ENCODE measurements around the gene RFX4.

DNA sequence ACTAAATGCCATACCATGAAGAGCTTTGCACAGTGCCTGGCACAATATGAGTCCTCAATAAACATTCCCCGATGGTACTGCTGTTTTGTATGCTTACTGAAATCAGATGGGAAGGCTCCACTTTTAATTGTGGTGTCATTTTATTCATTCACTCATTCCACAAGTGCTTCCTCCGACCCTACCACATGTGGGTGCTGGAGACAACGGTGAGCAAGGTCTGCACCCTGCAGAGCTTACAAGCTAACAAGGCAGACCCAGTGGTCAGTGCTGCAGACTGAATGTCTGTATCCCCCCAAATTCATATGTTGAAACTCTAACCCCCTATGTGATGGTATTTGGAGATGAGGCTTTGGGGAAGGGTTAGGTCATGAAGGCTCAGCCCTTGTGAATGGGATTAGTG lies 48.3 kb downstream of the RFX4 start:
- TF ChIP-seq, protein P1, sequence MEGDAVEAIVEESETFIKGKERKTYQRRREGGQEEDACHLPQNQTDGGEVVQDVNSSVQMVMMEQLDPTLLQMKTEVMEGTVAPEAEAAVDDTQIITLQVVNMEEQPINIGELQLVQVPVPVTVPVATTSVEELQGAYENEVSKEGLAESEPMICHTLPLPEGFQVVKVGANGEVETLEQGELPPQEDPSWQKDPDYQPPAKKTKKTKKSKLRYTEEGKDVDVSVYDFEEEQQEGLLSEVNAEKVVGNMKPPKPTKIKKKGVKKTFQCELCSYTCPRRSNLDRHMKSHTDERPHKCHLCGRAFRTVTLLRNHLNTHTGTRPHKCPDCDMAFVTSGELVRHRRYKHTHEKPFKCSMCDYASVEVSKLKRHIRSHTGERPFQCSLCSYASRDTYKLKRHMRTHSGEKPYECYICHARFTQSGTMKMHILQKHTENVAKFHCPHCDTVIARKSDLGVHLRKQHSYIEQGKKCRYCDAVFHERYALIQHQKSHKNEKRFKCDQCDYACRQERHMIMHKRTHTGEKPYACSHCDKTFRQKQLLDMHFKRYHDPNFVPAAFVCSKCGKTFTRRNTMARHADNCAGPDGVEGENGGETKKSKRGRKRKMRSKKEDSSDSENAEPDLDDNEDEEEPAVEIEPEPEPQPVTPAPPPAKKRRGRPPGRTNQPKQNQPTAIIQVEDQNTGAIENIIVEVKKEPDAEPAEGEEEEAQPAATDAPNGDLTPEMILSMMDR (conservative IDR thresholded peaks at IDR 0.05 in 1 of 2, IDR thresholded peaks at IDR 0.05 in 1 of 2; ENCODE audit: low read depth in 1 of 2, low read length in 2 of 2): no peak
- TF ChIP-seq EZH2 (IDR thresholded peaks at IDR 0.05; ENCODE audit: low read length, missing control alignments): no peak
